Hematopoietic multipotent progenitor cell treated with erythropoietin and hydrocortisone succinate and interleukin-3 and kit ligand, for 6 days (in vitro differentiated cells): ENCODE data around the gene CRIP3.
"Not testable (repeated sequence)": the region's sequence is repeated elsewhere in the genome, so short reads cannot be mapped to it uniquely, and the experiment has no call there.

Source experiments
- DNase-seq: peaks from one replicate; pipeline ENCODE4 v3.0.0-alpha.2; 2015

Gene CRIP3, protein sequence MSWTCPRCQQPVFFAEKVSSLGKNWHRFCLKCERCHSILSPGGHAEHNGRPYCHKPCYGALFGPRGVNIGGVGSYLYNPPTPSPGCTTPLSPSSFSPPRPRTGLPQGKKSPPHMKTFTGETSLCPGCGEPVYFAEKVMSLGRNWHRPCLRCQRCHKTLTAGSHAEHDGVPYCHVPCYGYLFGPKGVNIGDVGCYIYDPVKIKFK

DNA sequence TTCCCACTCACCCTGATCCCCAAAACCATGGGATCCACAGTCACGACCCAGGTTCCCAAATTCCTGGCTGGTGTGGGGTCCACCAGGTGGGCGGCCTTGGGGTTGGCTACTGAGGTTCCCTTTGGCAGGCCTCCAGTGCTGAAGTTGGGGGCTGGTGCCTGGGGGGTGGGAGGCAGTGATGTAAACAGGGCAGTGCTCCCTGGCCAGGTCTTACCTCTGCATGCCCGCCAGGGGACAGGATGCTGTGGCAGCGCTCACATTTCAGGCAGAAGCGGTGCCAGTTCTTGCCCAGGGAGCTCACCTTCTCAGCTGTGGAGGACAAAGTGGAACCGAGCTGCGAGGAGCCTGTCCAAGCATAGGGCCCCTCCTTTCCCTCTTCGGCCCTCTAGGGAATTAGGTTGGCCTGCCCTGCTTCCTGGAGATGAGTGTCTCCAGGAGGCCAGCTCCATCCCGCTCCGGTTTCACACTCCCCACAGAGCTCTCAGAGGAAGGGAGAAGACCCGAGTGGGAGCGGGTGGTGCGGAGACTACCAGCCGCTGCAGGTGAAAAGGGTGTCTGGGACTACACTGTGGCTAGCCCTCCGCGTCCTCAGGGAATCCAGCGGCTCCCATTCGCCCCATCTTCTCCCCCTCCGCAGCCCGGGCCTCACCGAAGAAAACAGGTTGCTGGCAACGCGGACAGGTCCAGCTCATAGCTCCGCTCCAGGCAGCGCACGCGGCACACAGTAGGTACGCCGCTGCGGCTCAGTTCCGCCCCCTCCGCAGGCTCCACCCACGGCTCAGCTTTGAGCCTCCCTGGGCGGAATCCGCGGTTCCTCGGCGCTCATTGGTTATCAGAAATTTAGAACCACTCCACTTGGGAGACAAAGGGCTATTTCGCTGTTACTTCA is at the start of gene CRIP3:
TSS of gene CRIP3 (minus strand) at position 726 of the 889 bp plus-strand sequence. CDS start at position 692, 34 bp downstream.
- DNase-seq: peak; percentile 58

DNA sequence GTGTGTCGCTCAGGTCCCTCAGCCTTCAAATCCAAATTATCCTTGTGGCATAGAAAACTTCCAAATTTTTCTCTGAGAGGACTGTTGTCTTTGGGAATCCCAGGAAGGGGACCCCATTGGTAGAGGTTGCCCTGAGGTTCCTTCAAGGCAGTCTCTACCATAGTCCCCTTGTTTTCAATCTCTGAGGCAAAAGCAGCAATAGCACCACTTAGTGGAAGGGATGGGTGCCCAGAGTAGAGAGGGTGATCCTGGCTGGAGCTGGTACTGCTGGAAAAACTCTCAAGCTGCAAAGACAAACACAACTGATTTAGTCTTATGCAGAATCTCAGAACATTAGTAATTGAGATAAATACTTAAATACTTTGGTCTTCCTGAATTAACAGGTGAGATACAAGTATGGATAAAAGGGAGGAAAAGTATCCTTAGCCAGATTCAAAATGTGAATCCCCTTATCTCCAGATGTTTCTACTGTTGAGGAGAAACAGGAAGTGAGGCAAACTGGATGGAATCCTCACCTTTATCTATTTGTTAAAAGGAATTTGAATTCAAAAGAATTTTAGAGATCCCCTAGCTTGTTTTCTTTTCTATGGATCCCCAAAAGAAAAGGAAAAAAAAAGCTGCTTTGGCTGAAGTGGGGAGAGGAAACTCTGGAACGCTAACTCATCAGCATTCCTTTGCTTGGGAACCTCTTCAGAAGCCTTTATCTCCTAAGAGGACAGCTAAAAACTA is 47.4 kb upstream of the CRIP3 start:
- peak; percentile 15 for DNase-seq

DNA sequence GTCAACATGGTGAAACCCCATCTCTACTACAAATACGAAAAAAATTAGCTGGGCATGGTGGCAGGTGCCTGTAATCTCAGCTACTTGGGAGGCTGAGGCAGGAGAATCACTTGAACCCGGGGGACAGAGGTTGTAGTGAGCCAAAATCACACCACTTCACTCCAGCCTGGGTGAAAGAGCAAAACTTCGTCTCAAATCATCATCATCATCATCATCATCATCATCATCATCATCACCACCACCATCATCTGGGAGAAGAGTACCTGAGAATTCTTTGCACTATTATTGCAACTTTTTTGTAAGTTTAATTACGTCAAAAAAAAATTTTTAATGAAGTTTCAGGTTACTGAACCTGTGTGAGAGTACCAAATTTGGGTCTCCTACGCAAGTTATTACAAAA is 43.3 kb upstream of the CRIP3 start:
- DNase-seq: not testable (repeated sequence)

DNA sequence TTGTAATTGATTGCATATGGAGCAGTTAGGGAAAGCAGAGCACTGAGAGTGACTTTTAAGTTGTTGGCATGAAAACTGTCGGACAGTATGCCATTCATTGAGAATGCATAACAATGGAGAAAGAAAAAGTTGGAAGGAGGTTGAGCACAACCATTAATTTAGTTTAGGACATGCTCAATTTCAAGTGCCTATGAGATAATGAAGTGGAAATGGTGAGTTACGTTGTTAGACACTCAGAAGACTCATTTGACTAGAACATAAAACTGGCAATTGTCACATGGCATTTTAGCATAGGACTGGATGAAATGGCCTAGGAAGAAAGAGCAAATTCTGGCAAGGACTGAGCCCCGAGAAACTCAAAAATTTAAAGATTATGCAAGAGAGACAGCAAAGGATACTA is 38.8 kb upstream of the CRIP3 start:
- no peak for DNase-seq

DNA sequence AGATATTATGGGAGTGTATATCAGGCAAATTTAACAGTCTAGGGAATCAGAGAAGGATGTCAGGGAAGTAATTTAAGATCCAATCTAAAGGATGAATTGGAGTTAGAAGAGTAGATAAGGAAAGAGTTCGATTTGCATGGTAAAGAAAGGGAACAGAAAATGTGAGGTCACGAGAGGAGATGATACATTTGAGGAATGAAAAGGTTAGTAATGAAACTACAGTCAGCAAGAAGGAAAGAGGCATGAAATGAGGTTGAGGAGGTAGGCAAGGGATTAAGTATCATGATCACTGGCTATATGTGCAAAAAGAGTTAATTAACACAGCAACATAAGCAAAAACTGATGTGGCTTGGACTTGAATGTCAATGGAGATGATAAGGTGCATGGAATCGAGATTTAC is 38.4 kb upstream of the CRIP3 start:
- no peak for DNase-seq

DNA sequence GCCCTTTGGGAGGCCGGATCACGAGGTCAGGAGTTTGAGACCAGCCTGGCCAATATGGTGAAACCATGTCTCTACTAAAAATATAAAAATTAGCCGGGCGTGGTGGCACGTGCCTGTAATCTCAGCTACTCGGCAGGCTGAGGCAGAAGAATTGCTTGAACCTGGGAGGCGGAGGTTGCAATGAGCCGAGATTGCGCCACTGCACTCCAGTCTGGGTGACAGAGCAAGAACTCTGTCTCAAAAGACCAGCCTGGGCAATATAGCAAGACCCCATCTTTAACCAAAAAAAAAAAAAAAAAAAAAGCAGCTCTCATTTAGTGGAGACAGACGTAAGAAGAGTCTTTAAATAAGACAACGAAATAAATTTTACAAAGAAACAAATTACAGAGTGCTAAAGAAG is 37.6 kb upstream of the CRIP3 start:
- DNase-seq: not testable (repeated sequence)

DNA sequence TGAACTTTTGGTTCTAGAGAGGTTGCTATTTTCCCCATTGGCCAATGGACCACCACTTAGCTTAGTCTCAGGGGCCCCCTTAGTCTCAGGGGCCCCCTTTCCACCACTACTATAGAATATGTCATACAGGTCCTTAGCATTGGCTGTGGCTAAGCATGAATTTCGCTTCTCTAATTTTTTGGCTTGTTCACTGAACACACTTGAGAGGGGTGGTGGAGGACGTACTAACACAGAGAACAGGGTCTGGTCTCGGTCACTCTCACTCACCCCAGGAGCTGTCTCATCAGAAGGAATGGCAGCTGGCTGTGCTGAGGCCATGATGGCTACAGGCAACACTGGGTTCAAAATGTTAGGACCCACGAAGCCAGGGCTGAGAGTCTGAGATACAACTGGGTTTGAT is 30.5 kb upstream of the CRIP3 start:
- DNase-seq: no peak

DNA sequence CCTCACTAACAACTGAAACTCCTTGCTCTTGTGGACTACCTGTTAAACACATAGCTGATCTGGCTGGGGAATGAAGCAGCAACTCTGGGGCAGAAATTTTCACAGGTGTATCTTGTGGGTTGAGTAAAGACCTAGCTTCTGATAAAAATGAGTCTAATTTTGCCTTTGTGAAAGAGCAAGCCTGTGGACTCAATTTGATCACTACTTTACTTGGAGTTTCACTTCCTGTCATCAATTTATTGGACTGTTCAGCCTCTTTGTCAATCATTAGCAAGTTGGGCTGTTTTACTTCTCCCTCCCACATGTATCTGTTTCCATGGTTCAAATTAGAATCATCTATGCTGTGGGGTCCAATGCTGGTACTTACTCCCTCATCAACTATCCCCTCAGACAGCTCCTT is 29.6 kb upstream of the CRIP3 start:
- DNase-seq: no peak

DNA sequence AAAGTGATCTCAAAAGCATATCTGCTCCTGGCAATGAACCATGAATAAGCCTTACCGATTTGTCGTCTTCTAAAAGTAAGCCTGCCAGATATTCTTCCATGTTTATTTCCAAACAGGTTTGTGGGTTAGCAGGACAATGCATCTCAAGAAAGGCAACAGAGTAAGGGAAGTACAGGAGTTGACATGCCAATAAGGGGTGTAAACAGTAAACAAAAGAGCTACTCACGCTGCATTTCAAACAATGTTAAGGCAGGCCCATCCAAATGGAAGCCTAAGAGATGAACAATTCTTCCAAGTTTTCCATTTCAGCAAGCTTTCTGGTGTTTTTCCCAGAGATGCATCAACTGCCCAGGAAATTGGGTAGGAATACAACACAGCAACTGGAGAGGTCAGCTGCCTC is 27.8 kb upstream of the CRIP3 start:
- DNase-seq: no peak

DNA sequence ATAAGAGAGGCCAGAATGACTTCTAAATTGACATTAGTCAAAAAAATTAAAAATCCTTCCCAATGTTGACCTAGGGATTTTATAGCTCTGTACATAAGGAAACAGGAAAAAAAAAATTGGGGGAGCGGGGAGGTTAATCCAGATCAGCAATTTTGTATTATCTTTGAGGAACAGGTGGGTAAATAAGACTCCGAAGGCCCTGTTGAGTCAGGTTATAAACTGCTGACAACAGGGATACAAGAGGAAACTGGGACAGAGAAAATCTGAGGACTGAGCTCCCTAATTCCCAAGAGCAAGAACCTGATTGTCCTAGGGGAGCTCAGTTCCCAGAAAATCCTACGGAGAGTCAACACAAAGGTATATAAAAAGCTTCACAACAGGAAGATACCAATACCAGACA is 26.8 kb upstream of the CRIP3 start:
- DNase-seq: no peak

DNA sequence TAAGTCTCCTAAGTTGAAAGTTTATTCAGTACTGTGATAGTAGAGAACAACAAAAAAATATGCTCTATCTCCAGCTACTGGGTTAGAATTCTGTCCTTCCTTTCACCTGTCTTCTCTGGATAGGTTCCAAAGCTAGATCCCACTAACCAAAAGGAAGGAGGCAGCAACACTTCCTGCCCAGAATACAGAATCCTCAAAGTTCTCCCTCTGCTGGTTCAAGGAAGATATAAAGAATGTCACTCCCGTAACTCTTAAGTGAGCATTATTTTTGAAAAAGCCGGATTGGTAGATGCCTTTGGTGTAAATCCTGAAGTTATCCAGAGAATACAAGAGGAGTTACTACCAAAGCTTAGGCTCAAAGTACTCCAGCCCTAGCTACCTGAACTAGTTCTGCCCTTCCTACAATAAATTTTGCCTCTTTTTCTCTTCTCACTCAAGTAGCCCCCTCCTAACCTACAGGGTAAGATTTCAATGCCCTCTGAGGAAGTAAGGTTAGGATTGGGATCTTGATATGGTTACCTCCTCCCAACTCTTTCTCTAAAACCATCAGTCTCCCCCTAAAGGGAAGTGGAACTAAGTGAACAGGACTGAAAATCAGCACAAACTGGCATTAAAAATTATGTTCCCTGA is 26.0 kb upstream of the CRIP3 start:
- peak; percentile 72 for DNase-seq

DNA sequence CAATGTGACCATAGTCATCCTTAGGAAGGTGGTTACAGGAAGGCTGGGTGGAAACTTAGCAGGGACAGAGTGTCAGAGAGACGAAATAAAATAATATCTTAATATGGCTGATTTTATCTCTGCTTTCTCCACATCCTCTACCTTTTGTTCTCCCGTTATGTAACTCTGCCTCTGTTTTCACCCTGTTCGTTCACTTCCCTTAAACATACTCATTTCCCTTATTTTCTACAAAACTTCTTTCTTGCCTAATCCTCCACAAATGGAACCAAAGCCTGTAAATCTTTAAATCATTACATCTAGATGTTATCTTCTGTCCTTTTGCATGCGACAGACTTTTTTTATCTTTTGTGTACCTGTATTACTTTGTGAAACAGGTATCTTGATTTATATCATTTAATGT is 23.3 kb upstream of the CRIP3 start:
- DNase-seq: no peak

DNA sequence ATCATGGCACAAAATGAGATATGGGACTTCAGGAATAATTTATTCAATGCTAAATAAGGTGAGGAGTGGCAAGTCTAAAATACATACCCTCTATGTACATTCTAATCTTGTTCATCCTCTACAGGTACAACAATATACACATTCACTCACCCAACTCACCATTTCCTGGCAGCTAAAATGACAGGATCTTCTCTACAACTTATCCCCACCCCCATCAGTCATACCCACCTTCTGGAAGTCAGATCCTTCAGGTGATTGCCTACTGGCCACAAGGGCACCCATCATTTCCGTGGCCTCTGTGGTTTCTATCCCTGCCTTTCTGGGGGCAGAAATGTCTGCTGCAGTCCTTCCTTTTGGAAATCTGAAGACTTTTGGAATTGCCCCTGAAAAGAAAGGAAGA is 22.8 kb upstream of the CRIP3 start:
- DNase-seq: no peak

DNA sequence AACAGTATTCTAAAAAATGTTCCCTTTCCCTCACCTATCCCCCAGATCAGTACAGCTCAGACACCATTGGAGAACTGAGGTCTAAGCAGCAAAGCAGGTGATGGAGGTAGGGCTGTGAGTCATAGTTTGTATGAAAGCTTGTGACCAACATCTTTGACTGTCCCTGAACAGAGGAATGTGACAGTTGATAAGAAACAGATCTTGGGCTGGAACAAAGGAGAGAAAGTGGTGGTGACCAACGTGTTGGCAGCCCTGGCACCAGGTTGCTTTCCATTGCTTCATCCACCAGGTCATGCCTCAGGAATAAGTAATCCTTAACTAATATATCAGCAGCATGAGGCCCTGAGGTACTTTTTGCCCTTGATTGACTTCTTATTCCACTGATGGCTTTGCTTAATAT is 19.9 kb upstream of the CRIP3 start:
- DNase-seq: no peak

DNA sequence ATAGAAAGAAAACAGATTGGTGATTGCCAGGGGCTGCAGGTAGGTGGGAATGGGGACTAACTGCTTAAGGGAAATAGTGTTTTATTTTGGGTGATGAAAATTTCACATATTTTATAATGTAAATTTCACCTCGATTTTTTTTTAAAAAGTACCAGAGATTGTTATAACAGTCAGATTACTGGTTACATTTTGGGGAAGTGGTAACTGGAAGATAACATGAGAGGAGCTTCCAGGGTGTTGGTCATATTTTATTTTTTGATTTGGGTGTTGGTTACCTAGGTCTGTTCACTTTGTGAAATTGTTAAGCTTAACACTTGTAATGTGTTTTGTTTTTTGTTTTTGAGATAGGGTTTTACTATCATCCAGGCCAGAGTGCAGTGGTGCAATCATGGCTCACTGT is 17.2 kb upstream of the CRIP3 start:
- no peak for DNase-seq

DNA sequence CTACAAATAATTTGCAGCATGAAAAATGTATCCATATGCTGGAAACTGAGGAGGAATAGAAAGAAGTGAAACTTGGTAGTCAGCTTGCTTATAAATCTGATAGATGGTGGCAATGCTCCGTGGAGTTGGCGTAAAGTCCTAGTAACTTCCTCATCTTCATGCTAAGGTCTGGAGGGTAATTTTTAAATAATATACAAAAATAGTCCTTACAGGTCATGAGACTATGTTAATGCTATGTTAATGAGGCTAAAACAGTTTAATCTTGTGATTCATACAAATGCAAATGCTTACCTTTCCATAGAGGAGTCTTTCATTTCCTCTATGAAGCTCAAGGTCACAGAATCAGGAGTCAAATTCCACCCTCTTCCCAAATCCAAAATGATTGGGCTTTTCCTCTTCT is 9.4 kb upstream of the CRIP3 start:
- DNase-seq: no peak

DNA sequence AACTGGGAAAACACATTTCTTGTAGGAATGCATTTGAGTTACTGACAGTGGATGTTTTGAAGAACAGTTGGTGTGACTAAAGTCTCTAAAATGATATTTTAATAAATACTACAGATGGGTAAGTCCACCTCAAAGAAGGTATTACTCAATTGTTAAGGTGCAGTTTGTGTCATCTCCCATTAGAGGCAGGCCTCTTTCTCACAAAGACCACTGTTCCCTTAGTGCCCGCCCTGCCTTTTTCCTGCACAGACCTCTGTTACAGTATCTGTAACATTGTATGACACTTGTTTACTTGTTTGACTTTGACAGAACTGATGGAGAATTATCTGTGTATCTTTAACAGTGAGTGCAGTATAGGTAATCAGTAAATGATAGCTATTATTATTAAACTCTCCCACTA is 5.2 kb upstream of the CRIP3 start:
- no peak for DNase-seq

DNA sequence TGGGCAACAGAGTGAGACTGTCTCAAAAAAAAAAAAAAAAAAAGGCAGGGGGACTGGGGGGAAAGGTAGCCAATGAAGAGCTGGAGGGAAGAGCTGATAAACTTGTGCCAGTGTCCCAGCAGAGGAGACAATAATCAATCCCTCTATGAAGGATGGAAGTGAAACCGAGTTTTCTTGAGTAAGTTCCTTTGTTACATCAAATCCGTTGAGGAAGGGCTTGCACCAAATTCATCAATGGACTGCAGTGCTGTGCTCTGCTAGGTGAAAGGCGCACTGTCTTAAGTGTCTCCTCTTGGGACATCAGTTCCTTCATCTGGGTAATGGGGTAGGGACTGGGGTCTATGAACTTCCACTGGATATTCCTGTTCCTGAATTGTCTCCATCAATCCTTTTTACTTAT is 3.0 kb upstream of the CRIP3 start:
- DNase-seq: no peak

DNA sequence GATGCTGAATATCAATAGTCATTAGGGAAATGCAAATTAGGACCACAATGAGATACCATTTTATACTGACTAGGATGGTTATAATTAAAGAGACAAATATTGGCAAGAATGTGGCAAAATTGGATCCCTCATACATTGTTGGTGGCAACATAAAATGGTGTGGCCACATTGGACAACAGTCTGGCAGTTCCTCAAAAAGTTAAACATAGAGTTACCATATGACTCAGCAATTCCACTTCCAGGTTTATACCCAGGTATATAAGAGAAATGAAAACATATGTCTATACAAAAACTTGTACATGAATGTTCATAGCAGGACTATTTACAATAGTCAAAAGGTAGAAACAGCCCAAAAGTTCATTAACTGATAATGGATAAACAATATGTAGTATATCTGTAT is 2.0 kb upstream of the CRIP3 start:
- peak; percentile 57 for DNase-seq

DNA sequence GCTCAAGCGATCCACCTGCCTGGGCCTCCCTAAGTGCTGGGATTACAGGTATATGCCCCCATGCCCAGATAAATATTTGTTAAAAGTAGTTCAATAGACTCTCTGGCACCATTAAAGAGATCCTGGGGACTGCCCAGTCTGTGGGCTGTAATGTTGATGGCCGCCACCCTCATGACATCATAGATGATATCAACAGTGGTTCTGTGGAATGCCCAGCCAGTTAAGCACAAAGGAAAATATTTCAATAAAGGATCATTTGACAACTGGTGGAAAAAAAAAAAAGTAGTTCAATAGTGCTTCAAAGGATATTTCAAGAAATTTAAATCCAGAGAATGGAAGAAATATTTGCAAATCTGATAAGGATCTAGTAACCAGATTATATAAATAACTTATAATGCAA is 1.5 kb upstream of the CRIP3 start:
- DNase-seq: no peak

DNA sequence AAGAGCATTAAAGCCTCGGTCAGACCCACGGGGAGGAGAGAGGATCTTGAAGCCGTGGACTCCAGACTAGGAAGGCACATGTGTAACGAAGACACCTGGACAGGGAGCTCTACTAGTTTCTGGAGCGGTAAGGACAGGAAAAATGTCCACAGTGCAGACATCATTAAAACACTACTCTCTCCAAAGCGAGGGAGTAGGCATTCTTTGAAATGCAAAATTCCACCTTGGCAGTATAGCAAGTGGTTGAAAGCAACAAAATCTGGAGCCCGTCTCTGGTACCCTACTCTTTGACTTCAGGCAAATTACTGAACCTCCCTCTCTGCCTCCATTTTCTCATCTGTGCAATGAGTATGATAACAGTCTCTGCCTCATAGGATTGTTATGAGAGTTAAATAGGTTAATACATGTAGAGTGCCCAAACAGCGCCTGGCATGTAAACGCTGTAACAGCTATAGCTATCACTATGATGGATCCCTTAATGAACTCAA is 408 bp upstream of the CRIP3 start:
- DNase-seq: no peak

DNA sequence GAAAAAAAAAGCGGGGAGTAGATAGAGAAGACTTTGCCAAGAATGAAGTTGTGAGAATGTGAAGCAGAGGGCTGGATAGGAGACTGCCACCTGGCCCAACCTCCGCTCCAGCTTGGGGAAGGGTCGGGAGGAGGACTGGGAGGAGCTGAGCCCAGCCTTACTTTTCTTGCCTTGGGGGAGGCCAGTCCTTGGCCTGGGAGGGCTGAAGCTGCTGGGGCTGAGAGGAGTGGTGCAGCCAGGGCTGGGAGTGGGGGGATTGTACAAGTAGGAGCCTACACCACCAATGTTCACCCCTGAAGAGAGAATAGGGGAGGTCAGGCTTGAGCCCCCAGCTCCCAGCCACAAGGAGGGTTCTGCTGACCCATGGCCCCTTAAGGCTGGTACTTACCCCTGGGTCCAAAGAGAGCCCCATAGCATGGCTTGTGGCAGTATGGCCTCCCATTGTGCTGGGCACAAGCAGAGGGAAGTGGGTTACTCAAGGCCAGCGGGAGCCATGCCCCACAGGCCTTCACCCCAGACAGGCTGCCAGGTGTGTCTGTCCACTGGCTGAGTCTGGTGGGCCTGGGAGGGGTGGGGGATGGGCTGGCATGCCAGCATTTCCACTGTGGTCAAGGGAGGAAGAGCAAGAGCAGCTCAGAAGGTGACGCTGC is 1.1 kb downstream of the CRIP3 start:
- DNase-seq: no peak

DNA sequence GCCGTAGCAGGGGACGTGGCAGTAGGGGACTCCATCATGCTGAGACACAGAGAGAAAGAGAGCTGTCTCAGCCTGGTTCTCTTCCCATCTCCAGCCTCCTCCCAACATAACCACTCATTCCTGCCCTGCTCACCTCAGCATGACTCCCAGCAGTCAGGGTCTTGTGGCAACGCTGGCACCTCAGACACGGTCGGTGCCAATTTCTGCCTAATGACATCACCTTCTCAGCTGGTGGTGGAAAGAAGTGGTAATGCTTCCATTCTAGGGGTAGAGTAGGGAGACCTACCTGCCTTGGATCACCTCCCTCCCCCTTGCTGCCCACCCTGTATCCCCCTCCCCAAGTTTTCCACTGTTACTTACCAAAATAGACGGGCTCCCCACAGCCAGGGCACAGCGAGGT is 2.5 kb downstream of the CRIP3 start:
- no peak for DNase-seq
